ENCODE data around the gene VRK2.
"Not testable (repeated sequence)": the region's sequence is repeated elsewhere in the genome, so short reads cannot be mapped to it uniquely, and the experiment has no call there.

The VRK2 gene

GRCh38 chr2:58110765-58111164, 64.2 kb downstream of the VRK2 start:
- DNase-seq: no peak

- DNase-seq: not testable (repeated sequence)
Measured at GRCh38 chr2:58113563-58113962, 67.0 kb downstream of the VRK2 start.

- no peak for DNase-seq
Measured at GRCh38 chr2:58120626-58121229, 74.1 kb downstream of the VRK2 start.

- DNase-seq: no peak
Measured at GRCh38 chr2:58122040-58122439, 75.4 kb downstream of the VRK2 start.

GRCh38 chr2:58122540-58122939, 75.9 kb downstream of the VRK2 start:
- DNase-seq: no peak

GRCh38 chr2:58127111-58127510, 80.5 kb downstream of the VRK2 start:
- no peak for DNase-seq

GRCh38 chr2:58130238-58130637, 83.6 kb downstream of the VRK2 start:
- no peak for DNase-seq

- no peak for DNase-seq
Measured at GRCh38 chr2:58131191-58132011, 84.8 kb downstream of the VRK2 start.

GRCh38 chr2:58133395-58133794, 86.8 kb downstream of the VRK2 start:
- DNase-seq: no peak

- DNase-seq: no peak
Measured at GRCh38 chr2:58135861-58136260, 89.3 kb downstream of the VRK2 start.

- no peak for DNase-seq
Measured at GRCh38 chr2:58137221-58137620, 90.6 kb downstream of the VRK2 start.

GRCh38 chr2:58137856-58138255, 91.2 kb downstream of the VRK2 start:
- DNase-seq: no peak

- DNase-seq: no peak
Measured at GRCh38 chr2:58138396-58139030, 91.9 kb downstream of the VRK2 start.

- DNase-seq: no peak
Measured at GRCh38 chr2:58140508-58141072, 94.0 kb downstream of the VRK2 start.

- DNase-seq: not testable (repeated sequence)
Measured at GRCh38 chr2:58145769-58146168, 99.2 kb downstream of the VRK2 start.

- peak; percentile 46 for DNase-seq
Measured at GRCh38 chr2:58146707-58147106, 100.1 kb downstream of the VRK2 start.

- DNase-seq: no peak
Measured at GRCh38 chr2:58155160-58155778, 108.7 kb downstream of the VRK2 start.

- no peak for DNase-seq
Measured at GRCh38 chr2:58156780-58157179, 110.2 kb downstream of the VRK2 start.

- no peak for DNase-seq
Measured at GRCh38 chr2:58157754-58158153, 111.1 kb downstream of the VRK2 start.

GRCh38 chr2:58158481-58158880, 111.9 kb downstream of the VRK2 start:
- DNase-seq: no peak

- DNase-seq: no peak
Measured at GRCh38 chr2:58163913-58164312, 117.3 kb downstream of the VRK2 start.

- DNase-seq: not testable (repeated sequence)
Measured at GRCh38 chr2:58168130-58168529, 121.5 kb downstream of the VRK2 start.

- DNase-seq: not testable (repeated sequence)
Measured at GRCh38 chr2:58169845-58170244, 123.2 kb downstream of the VRK2 start.
